OCI-LY3 (cell line): ENCODE data around the gene MAPK14.

Experiments
- CTCF ChIP-seq: fragments of 200-600, 300-600 bp; sonication (generic); IDR thresholded peaks from 2 replicates; pipeline ENCODE4 v1.5.1; 2014; ENCODE audit warnings: antibody characterized with exemption, low read length, low read depth
- EZH2phosphoT487 ChIP-seq: fragments of 200-600 bp; shearing (Covaris generic); IDR thresholded peaks from 2 replicates; pipeline ENCODE4 v1.6.1; 2018; ENCODE audit warnings: antibody characterized with exemption, mixed run types, low read depth

- TF ChIP-seq EZH2phosphoT487 (no peak), CTCF (no peak)
Observed at GRCh38 chr6:36104836-36105235, 77.2 kb downstream of the MAPK14 start.
